22Rv1 (cell line): ENCODE results near the gene AGAP1.
"Not testable (repeated sequence)": the region's sequence is repeated elsewhere in the genome, so short reads cannot be mapped to it uniquely, and the experiment has no call there.

Source experiments
- H3K27ac ChIP-seq: fragments of 450-650 bp; 2 replicates; pipeline ENCODE4 v1.5.1; 2017
- CTCF ChIP-seq: fragments of 450-650 bp; IDR thresholded peaks from 2 replicates; pipeline ENCODE4 v1.5.1; 2017; ENCODE audit warnings: mild to moderate bottlenecking
- ZFX ChIP-seq: fragments of 450-650 bp; IDR thresholded peaks from 2 replicates; pipeline ENCODE4 v1.6.1; 2017; ENCODE audit warnings: antibody characterized with exemption, borderline replicate concordance

Gene AGAP1

GRCh38 chr2:235944591-235944990 lies 450.7 kb downstream of the AGAP1 start:
- no peak overlapping the region for H3K27ac ChIP-seq
- TF ChIP-seq ZFX: no peak
- no peak for TF ChIP-seq CTCF

GRCh38 chr2:235945608-235946140 lies 451.8 kb downstream of the AGAP1 start:
- H3K27ac ChIP-seq: no peak overlapping the region
- TF ChIP-seq CTCF (no peak), ZFX (no peak)

GRCh38 chr2:235946590-235946989 lies 452.7 kb downstream of the AGAP1 start:
- no peak for TF ChIP-seq ZFX
- no peak overlapping the region for H3K27ac ChIP-seq

GRCh38 chr2:235947055-235947454 lies 453.2 kb downstream of the AGAP1 start:
- not testable (repeated sequence) for H3K27ac ChIP-seq

GRCh38 chr2:235949567-235950472 lies 456.0 kb downstream of the AGAP1 start:
- no peak for TF ChIP-seq CTCF
- no peak for TF ChIP-seq ZFX
- no peak overlapping the region for H3K27ac ChIP-seq

GRCh38 chr2:235950473-235950809 lies 456.6 kb downstream of the AGAP1 start:
- TF ChIP-seq CTCF: no peak
- TF ChIP-seq ZFX: no peak
- H3K27ac ChIP-seq: no peak overlapping the region

GRCh38 chr2:235951493-235951892 lies 457.6 kb downstream of the AGAP1 start:
- TF ChIP-seq CTCF: no peak
- TF ChIP-seq ZFX: no peak
- no peak overlapping the region for H3K27ac ChIP-seq

- no peak overlapping the region for H3K27ac ChIP-seq
- TF ChIP-seq ZFX (no peak), CTCF (no peak)
Measured at GRCh38 chr2:235951982-235952381, 458.1 kb downstream of the AGAP1 start.
